Caki2 (cell line): ENCODE results near the gene POLR2C. TPM values are rescaled to one million over a fixed set of nuclear protein-coding genes. Genes with fewer than 3 reads are reported as not detected.
"Not testable (repeated sequence)": the region's sequence is repeated elsewhere in the genome, so short reads cannot be mapped to it uniquely, and the experiment has no call there.

ENCODE experiments used
- DNase-seq: peaks from one replicate; pipeline ENCODE4 v3.0.0-alpha.2; 2015; ENCODE audit warnings: low read depth
- in situ Hi-C: cut with HindIII; loops from 2 replicates; pipeline ENCODE4 v1.10.0; 2016; ENCODE audit warnings: low sequenced_read_pairs, low pct_unique_long_range_greater_than_20kb, mixed read lengths
- total RNA-seq: library from RNA; depleted of rRNA; stranded (reverse); fragments of >200 nt; shearing (Covaris generic); gene quantifications from 2 replicates; pipeline ENCODE4 v1.2.3, GENCODE V29; 2014; ENCODE audit warnings: low replicate concordance; rRNA removed

The POLR2C gene
- total RNA-seq: 134 and 225 TPM in 2 replicates

GRCh38 chr16:57462209-57462977, at the start of gene POLR2C:
Gene POLR2C (plus strand): TSS chr16:57462679. CDS start chr16:57462725, 46 bp downstream.
- peak; percentile 69 for DNase-seq
- in situ Hi-C loops: no loop called here

GRCh38 chr16:57413301-57413730, 49.2 kb upstream of the POLR2C start:
- DNase-seq: no peak

DNA sequence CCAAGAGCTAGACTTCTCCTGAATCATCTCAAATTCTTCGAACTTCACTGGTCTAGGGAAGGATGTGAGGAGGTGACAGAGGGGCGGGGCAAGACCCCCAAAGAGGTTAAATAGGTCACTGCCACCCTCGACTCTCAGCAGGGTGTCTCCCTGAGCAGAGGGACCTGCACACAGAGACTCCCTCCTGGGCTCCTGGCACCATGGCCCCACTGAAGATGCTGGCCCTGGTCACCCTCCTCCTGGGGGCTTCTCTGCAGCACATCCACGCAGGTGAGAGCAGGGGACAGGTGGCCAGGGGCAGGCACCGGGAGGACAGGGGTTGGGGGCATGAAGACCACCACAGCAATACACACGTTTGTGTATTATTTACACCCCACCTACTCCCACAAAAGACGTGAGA, 48.7 kb upstream of the POLR2C start:
- no peak for DNase-seq
- in situ Hi-C loops: no loop called here

More at GRCh38 chr16:57413301-57413730, 49.2 kb upstream of the POLR2C start:
- in situ Hi-C loops: no loop called here

DNA sequence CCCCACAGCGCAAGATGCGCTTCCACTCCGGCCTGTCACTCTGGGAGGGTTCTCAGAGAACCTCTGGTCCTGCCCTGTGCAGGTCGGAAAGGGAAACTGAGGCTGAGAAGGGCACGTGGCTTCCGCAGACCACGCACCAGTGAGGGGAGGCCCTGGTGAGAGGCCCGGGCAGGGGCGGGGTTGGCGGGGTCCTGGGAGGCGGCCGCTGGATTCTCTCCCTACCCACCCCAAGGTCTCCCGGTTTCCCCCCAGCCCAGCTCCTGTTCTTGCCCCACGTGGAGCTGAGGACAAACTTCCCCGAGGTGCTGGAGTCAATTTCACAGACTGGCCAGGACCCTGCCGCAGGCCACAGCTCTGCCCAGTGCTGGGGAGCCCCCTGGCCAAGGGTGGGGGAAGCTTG, 46.4 kb upstream of the POLR2C start:
- in situ Hi-C loops: no loop called here
- no peak for DNase-seq

- no peak for DNase-seq
- in situ Hi-C loops: no loop called here
Observed at GRCh38 chr16:57419506-57419905, 43.0 kb upstream of the POLR2C start.

DNA sequence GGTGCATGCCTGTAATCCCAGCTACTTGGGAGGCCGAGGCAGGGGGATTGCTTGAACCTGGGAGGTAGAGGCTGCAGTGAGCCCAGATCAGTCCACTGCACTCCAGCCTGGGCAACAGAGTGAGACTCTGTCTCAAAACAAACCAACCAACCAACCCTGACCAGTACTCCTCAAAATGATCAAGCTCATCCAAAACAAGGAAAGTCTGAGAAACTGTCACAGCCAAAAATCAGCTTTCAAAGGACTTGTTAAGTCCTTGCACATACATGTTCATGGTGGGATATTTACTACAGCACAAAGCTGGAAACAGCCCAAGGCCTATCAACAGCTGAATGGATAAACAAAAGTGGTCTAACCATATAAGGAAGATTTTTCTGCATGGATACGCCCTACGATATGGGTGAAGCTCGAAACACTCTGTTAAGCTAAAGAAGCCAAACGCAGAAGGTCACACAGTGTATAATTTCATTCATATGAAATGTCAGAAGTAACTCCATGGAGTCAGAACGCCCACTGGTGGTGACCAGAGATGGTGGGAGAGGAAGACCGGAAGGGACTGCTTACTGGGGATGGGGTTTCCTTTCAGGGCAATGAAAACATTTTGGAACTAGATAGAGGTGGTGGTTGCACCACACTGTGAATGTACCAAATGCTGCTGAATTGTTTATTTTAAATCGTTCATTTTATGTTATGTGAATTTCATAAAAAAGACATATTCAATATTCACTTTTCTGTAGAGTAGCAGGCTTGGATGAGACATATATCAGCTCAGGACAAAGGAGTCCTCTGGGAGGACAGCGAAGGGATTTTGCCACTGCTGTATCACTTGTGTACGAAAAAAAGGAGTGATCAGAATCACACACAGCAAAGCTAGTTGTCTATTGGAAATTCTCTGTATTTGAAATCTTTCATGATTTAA, 40.2 kb upstream of the POLR2C start:
- peak; percentile 33 for DNase-seq
- in situ Hi-C loops: no loop called here

DNA sequence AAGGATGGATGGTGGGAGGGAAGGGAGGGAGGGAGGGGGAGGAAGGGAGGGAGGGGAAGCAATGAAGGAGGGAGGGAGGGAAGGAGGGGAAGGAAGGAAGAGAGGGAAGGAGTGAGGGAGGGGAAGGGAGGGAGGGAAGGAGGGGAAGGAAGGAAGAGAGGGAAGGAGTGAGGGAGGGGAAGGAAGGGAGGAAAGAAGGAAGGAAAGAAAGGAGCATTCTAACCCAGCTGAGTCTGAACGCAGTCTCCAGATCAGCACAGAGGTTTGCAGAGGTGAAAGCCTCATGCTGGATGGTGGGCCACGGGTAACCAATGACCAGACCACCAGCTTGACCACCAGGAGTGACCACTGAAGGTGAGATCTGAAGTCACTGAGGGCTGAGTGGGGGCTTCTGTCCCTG, 39.3 kb upstream of the POLR2C start:
- DNase-seq: no peak
- in situ Hi-C loops: no loop called here

- no peak for DNase-seq
- in situ Hi-C loops: no loop called here
Observed at GRCh38 chr16:57424583-57424982, 37.9 kb upstream of the POLR2C start.

- DNase-seq: no peak
- in situ Hi-C loops: no loop called here
Observed at GRCh38 chr16:57426356-57426755, 36.1 kb upstream of the POLR2C start.

DNA sequence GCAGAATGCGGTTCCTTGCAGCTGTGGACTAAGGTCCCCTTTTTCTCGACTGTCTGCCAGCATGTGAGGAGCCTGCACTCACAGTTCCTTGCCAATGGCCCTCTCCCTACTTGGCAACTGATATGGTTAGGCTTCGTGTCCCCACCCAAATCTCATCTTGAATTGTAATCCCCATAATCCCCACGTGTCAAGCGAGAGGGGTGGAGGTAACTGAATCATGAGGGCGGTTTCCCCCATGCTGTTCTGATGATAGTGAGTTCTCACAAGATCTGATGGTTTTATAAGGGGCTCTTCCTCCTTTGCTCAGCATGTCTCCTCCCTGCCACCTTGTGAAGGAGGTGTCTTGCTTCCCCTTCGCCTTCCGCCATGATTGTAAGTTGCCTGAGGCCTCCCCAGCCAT, 35.2 kb upstream of the POLR2C start:
- DNase-seq: no peak
- in situ Hi-C loops: no loop called here

GRCh38 chr16:57427824-57428223, 34.7 kb upstream of the POLR2C start:
- in situ Hi-C loops: no loop called here
- no peak for DNase-seq

- no peak for DNase-seq
- in situ Hi-C loops: no loop called here
Observed at GRCh38 chr16:57430955-57431354, 31.5 kb upstream of the POLR2C start.

DNA sequence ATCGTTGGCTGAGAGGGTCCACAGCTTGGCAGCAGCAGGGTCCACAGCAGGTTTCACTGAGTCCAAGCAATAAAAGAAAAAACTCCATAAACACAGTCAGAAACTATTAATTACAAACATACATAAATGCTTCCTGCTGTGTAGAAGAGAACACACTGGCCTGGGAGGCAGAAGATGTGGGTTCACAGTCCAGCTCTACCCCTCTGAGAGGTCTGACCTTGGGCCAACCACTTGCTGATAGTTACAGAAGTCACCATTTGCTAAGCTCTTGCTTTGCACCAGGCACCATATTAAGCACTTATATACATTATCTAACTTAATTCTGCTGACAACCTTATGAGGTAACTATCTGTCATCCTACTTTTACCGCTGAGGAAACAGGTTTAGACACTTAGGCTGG, 30.0 kb upstream of the POLR2C start:
- DNase-seq: no peak

GRCh38 chr16:57432989-57433388, 29.5 kb upstream of the POLR2C start:
- in situ Hi-C loops: no loop called here
- DNase-seq: no peak

More for the DNA sequence above, 30.0 kb upstream of the POLR2C start:
- in situ Hi-C loops: no loop called here

- in situ Hi-C loops: no loop called here
- DNase-seq: no peak
Observed at GRCh38 chr16:57434003-57434402, 28.5 kb upstream of the POLR2C start.

- DNase-seq: no peak
- in situ Hi-C loops: no loop called here
Observed at GRCh38 chr16:57435838-57436237, 26.6 kb upstream of the POLR2C start.

- in situ Hi-C loops: not testable (repeated sequence)
Observed at GRCh38 chr16:57439947-57440346, 22.5 kb upstream of the POLR2C start.

GRCh38 chr16:57440551-57440950, 21.9 kb upstream of the POLR2C start:
- DNase-seq, in situ Hi-C loops: not testable (repeated sequence)

More at GRCh38 chr16:57439947-57440346, 22.5 kb upstream of the POLR2C start:
- DNase-seq: not testable (repeated sequence)

DNA sequence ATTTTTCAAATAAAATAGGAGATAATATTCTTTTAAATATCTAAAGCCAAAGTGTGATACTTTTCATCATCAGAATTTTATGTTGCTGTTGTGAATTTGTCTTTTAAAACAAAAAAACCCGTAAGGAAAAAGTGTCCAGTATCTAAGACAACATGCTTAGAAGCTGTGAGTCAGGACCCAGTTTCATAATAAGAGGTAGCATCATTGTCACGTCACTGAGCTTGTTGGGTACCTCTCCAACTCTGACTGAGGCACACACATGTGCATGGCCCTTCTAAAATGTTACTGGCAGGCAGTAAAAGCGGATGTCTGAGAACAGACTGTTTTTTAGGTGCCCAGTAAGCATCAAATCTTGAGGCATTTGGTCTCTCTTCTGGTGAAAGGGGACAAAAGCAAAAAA, 17.8 kb upstream of the POLR2C start:
- in situ Hi-C loops: no loop called here
- DNase-seq: no peak
